Loucy (cell line): ENCODE results near the gene DBR1.

Experiments
- H2AFZ ChIP-seq: fragments of 200-600 bp; sonication (generic); 2 replicates; pipeline ENCODE4 v1.6.0; 2016; ENCODE audit warnings: antibody characterized with exemption, mild to moderate bottlenecking, low read length, moderate library complexity
- H3F3A ChIP-seq: fragments of 200-600 bp; 2 replicates; pipeline ENCODE4 v1.6.0; 2016; ENCODE audit warnings: antibody characterized with exemption, low read depth, mild to moderate bottlenecking
- H3K27me3 ChIP-seq: fragments of 200-600 bp; sonication (generic); 2 replicates; pipeline ENCODE4 v1.6.1; 2014; ENCODE audit warnings: low read length, mild to moderate bottlenecking; ENCODE audit not compliant: insufficient read depth, poor library complexity, severe bottlenecking
- H3K36me3 ChIP-seq: fragments of 200-600 bp; sonication (generic); 2 replicates; pipeline ENCODE4 v1.6.1; 2016; ENCODE audit warnings: low read length; ENCODE audit not compliant: insufficient read depth
- H3K4me1 ChIP-seq: fragments of 200-600 bp; sonication (generic); 2 replicates; pipeline ENCODE4 v1.5.1; 2014; ENCODE audit warnings: low read length, mild to moderate bottlenecking; ENCODE audit not compliant: insufficient read depth, poor library complexity, severe bottlenecking
- H3K4me2 ChIP-seq: fragments of 200-600 bp; sonication (generic); 2 replicates; pipeline ENCODE4 v1.6.0; 2014; ENCODE audit warnings: antibody characterized with exemption, low read length, low read depth, mild to moderate bottlenecking; ENCODE audit not compliant: poor library complexity, severe bottlenecking
- H3K4me3 ChIP-seq: fragments of 200-600 bp; sonication (generic); 2 replicates; pipeline ENCODE4 v1.5.1; 2014; ENCODE audit warnings: low read length, mild to moderate bottlenecking, mixed read lengths; ENCODE audit not compliant: poor library complexity, severe bottlenecking
- H3K79me2 ChIP-seq: fragments of 200-600 bp; sonication (generic); 2 replicates; pipeline ENCODE4 v1.6.1; 2014; ENCODE audit warnings: low read length; ENCODE audit not compliant: insufficient read depth
- H3K9ac ChIP-seq: fragments of 200-600 bp; sonication (generic); 2 replicates; pipeline ENCODE4 v1.6.0; 2014; ENCODE audit warnings: mild to moderate bottlenecking, low read depth, low read length, moderate library complexity; ENCODE audit not compliant: poor library complexity, severe bottlenecking
- H3K9me2 ChIP-seq: fragments of 200-600 bp; sonication (generic); replicated peaks from 2 replicates; pipeline ENCODE4 v1.6.1; 2016; ENCODE audit warnings: low read depth, low read length, mixed read lengths
- H3K9me3 ChIP-seq: fragments of 200-600 bp; sonication (generic); 2 replicates; pipeline ENCODE4 v1.6.1; 2014; ENCODE audit warnings: mild to moderate bottlenecking, antibody characterized with exemption, low read length, low read depth; ENCODE audit not compliant: insufficient read depth
- H4K20me1 ChIP-seq: fragments of 200-600 bp; sonication (generic); 2 replicates; pipeline ENCODE4 v1.6.0; 2014; ENCODE audit warnings: antibody characterized with exemption, low read length, mild to moderate bottlenecking; ENCODE audit not compliant: insufficient read depth, poor library complexity, severe bottlenecking
- EZH2phosphoT487 ChIP-seq: fragments of 200-600 bp; IDR thresholded peaks from 2 replicates; pipeline ENCODE4 v1.6.1; 2018; ENCODE audit warnings: antibody characterized with exemption, mild to moderate bottlenecking, moderate library complexity, borderline replicate concordance
- TF ChIP-seq, protein P1 (sequence below): fragments of 200-600 bp; sonication (generic); conservative IDR thresholded peaks from 2 replicates; pipeline ENCODE4 v1.5.1; 2014; ENCODE audit warnings: mild to moderate bottlenecking, antibody characterized with exemption, low read length

DBR1 gene

DNA sequence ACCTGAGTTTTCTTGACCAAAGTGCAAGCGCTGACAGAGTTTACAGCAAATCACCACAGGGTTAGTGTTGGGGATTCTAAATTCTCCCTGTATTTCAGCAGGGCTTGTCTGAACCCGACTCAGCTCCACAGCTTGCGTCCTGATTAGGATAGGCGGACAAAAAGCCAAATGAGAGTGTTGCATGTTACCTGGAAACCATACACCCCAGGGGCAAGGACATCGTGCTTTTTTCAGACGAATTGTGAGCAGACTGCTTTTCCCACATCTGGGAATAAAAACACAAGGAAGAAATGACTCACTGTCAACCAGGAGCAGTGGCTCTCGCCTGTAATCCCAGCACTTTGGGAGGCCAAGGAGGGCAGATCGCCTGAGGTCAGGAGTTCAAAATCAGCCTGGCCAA lies 62.4 kb downstream of the DBR1 start:
- Histone ChIP-seq H3K4me3 (no peak overlapping the region), H3K4me2 (no peak overlapping the region), H3F3A (no peaks in the 10 kb centered on the region), H3K4me1 (peaks cover 12% of the 10 kb centered on the region), H3K36me3 (no peaks in the 10 kb centered on the region), H3K79me2 (peaks cover 11% of the 10 kb centered on the region; the same call in 1 of the 2 replicates), H3K9me3 (no peaks in the 10 kb centered on the region), H3K9ac (no peak overlapping the region), H2AFZ (no peak overlapping the region), H3K9me2 (no peaks in the 10 kb centered on the region), H4K20me1 (no peaks in the 10 kb centered on the region), H3K27me3 (no peaks in the 10 kb centered on the region)
- no peak for TF ChIP-seq EZH2phosphoT487
- TF ChIP-seq, protein P1, sequence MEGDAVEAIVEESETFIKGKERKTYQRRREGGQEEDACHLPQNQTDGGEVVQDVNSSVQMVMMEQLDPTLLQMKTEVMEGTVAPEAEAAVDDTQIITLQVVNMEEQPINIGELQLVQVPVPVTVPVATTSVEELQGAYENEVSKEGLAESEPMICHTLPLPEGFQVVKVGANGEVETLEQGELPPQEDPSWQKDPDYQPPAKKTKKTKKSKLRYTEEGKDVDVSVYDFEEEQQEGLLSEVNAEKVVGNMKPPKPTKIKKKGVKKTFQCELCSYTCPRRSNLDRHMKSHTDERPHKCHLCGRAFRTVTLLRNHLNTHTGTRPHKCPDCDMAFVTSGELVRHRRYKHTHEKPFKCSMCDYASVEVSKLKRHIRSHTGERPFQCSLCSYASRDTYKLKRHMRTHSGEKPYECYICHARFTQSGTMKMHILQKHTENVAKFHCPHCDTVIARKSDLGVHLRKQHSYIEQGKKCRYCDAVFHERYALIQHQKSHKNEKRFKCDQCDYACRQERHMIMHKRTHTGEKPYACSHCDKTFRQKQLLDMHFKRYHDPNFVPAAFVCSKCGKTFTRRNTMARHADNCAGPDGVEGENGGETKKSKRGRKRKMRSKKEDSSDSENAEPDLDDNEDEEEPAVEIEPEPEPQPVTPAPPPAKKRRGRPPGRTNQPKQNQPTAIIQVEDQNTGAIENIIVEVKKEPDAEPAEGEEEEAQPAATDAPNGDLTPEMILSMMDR = no peak
